Stomach (tissue), 9 donors: Measurements from ENCODE around the gene SCN5A. TPM values are rescaled to one million over a fixed set of nuclear protein-coding genes. Genes with fewer than 3 reads are reported as not detected.

ENCODE experiments used
- DNase-seq, 2 donors: peaks; one replicate each; pipeline versions ENCODE4 v3.0.0 to v3.0.0-alpha.2; 2013 to 2019
- H3K27ac ChIP-seq, 5 donors: fragments of 200-600 bp in 4 of 5; sonication (generic) in 4 of 5; one replicate each; pipeline ENCODE4 v1.5.1; 2013 to 2019; ENCODE audit warnings: mild to moderate bottlenecking in 1 of 5, moderate library complexity in 1 of 5
- H3K27me3 ChIP-seq, 3 donors: fragments of 200-600 bp; sonication (generic); one replicate each; pipeline ENCODE4 v1.5.1; 2017 to 2019; ENCODE audit warnings: mixed run types in 1 of 3
- H3K36me3 ChIP-seq, 4 donors: fragments of 200-600 bp; sonication (generic); 1 replicate in 3 of 4; 2 replicates in 1 of 4; pipeline ENCODE4 v1.5.1; 2016 to 2019
- H3K4me1 ChIP-seq, 4 donors: fragments of 200-600 bp; sonication (generic); one replicate each; pipeline ENCODE4 v1.5.1; 2016 to 2019
- H3K4me3 ChIP-seq, 4 donors: fragments of 200-600 bp; sonication (generic) in 3 of 4; one replicate each; pipeline ENCODE4 v1.5.1; 2016 to 2019; ENCODE audit warnings: mild to moderate bottlenecking in 1 of 4
- H3K9me3 ChIP-seq, 4 donors: fragments of 200-600 bp; sonication (generic); one replicate each; pipeline ENCODE4 v1.5.1; 2016 to 2019
- EP300 ChIP-seq: sonication (generic); formaldehyde crosslinking; IDR thresholded peaks from one replicate; pipeline ENCODE4 v1.6.1; 2017; ENCODE audit warnings: antibody characterized with exemption
- POLR2A ChIP-seq, 4 donors: fragments of 450-650 bp; IDR thresholded peaks; one replicate each; pipeline ENCODE4 v1.6.1; 2016; ENCODE audit warnings: antibody characterized with exemption in 4 of 4, control low read depth in 2 of 4, mild to moderate bottlenecking in 1 of 4, moderate library complexity in 1 of 4
- POLR2AphosphoS5 ChIP-seq, 3 donors: sonication (generic); formaldehyde crosslinking; IDR thresholded peaks; one replicate each; pipeline ENCODE4 v1.6.1; 2016; ENCODE audit warnings: antibody characterized with exemption in 3 of 3
- WGBS, 5 donors: extraction: QIAGEN DNeasy Blood & Tissue Kit in 3 of 5; methylation state at CpG; one replicate each; pipeline versions ENCODE4 v1.1.5 to v1.1.7; 2013 to 2018; 5-methylcytosine and 5-hydroxymethylcytosine counted together
- intact Hi-C: fragments of 100-400 bp; cut with DNase I; formaldehyde crosslinking; loops from one replicate; pipeline ENCODE4 v1.15.1; 2023; ENCODE audit warnings: low total_unique reads
- polyA plus RNA-seq, 3 donors: library from polyadenylated mRNA; stranded (reverse); fragments of 200-250 nt; gene quantifications; one replicate each; pipeline ENCODE4 v1.2.3, GENCODE V29; 2013
- total RNA-seq, 5 donors: library from RNA; depleted of rRNA; stranded (reverse); fragments of >200 nt; gene quantifications; one replicate each; pipeline versions ENCODE4 v1.1.0 to v1.2.3, GENCODE V29; 2014 to 2016
- TF ChIP-seq, protein P1 (sequence below), 7 experiments: fragments of 450-650 bp in 4 of 7; fragments of 200-600 bp in 3 of 7; sonication (generic) in 3 of 7; IDR thresholded peaks; one replicate each; pipeline ENCODE4 v1.5.1; 2016 to 2019; ENCODE audit warnings: antibody characterized with exemption in 7 of 7, control low read depth in 2 of 7, mild to moderate bottlenecking in 1 of 7
- donor health status: healthy with polysubstance abuse.
- donor health status: Bipolar disorder and iron deficiency.
- donor health status: healthy.

Gene SCN5A
- total and polyA plus RNA-seq, 8 donors: 0.05 to 1.1 (median 0.10) TPM; not detected in 4

GRCh38 chr3:38636464-38636863 lies 13.0 kb downstream of the SCN5A start:
- H3K4me1 ChIP-seq: no peaks in the 10 kb centered on the region
- H3K27ac ChIP-seq: no peak overlapping the region
- DNase-seq: no peak
- WGBS, 5 donors: 43 to 62% (median 50%) methylated on average over 5 to 7 of the region's 7 CpGs
- TF ChIP-seq POLR2AphosphoS5 (IDR thresholded peaks at IDR 0.05) (no peak), POLR2A (IDR thresholded peaks at IDR 0.05) (no peak), EP300 (no peak)
- TF ChIP-seq, protein P1, sequence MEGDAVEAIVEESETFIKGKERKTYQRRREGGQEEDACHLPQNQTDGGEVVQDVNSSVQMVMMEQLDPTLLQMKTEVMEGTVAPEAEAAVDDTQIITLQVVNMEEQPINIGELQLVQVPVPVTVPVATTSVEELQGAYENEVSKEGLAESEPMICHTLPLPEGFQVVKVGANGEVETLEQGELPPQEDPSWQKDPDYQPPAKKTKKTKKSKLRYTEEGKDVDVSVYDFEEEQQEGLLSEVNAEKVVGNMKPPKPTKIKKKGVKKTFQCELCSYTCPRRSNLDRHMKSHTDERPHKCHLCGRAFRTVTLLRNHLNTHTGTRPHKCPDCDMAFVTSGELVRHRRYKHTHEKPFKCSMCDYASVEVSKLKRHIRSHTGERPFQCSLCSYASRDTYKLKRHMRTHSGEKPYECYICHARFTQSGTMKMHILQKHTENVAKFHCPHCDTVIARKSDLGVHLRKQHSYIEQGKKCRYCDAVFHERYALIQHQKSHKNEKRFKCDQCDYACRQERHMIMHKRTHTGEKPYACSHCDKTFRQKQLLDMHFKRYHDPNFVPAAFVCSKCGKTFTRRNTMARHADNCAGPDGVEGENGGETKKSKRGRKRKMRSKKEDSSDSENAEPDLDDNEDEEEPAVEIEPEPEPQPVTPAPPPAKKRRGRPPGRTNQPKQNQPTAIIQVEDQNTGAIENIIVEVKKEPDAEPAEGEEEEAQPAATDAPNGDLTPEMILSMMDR (IDR thresholded peaks at IDR 0.05): no peak
- intact Hi-C loops: no loop called here
- H3K4me3 ChIP-seq: no peak overlapping the region
- peaks cover 0 to 31% (median 0%) of the 10 kb centered on the region in 3 donors for H3K27me3 ChIP-seq
- no peaks in the 10 kb centered on the region for H3K9me3 ChIP-seq
- H3K36me3 ChIP-seq: no peaks in the 10 kb centered on the region

DNA sequence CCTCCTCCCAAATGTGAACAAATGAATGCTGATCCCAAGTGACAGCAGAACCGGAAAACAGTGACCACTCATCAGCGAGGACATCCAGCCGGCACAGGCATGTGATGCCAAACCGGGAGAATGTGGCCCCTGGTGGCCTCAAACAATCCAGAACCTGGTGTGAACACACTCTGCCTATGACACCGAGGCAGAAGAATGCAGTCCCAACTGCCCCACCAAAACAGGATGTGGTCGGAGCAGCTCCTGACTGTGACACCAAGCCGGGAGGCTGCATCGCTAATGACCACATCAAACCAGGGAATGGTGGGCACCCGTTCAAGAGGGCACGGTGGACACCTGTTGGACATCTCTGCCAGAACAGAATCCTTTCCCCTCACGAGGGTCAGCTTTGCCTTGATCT lies 15.4 kb downstream of the SCN5A start:
- no peaks in the 10 kb centered on the region for H3K36me3 ChIP-seq
- H3K27me3 ChIP-seq: peaks cover 0 to 26% (median 0%) of the 10 kb centered on the region in 3 donors
- DNase-seq: peak in 1 of 2 donors; percentile 18
- H3K9me3 ChIP-seq: no peaks in the 10 kb centered on the region
- TF ChIP-seq POLR2A (IDR thresholded peaks at IDR 0.05) (no peak), POLR2AphosphoS5 (IDR thresholded peaks at IDR 0.05) (no peak), EP300 (no peak)
- TF ChIP-seq, protein P1 (IDR thresholded peaks at IDR 0.05): no peak
- no peak overlapping the region for H3K27ac ChIP-seq
- intact Hi-C loops: no loop called here
- H3K4me1 ChIP-seq: no peaks in the 10 kb centered on the region
- 50 to 63% (median 59%) methylated on average over 9 to 11 of the region's 11 CpGs for WGBS, 5 donors
- no peak overlapping the region for H3K4me3 ChIP-seq

DNA sequence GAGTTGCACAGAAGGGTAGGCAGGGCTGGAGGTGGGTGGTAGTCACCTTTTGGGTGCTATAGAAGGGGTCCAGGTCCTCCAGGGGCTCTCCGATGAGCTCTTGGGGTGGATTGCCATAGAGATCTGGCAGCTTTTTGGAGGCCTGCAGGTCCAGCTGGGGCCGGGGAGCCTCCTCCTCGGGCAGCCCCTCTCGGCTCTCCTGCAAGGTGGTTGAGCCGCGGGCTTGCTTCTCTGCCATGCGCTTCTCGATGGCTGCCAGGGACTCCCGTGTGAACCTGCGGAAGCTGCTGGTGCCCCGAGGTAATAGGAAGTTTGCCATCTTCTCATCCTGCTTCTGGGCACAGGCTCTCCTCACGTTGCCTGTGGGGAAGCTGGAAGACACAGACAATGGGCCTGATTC lies 16.5 kb downstream of the SCN5A start:
- no peak for DNase-seq
- H3K36me3 ChIP-seq: no peaks in the 10 kb centered on the region
- TF ChIP-seq POLR2AphosphoS5 (IDR thresholded peaks at IDR 0.05) (no peak), POLR2A (IDR thresholded peaks at IDR 0.05) (no peak), EP300 (no peak)
- TF ChIP-seq, protein P1 (IDR thresholded peaks at IDR 0.05): no peak
- intact Hi-C loops: no loop called here
- H3K27ac ChIP-seq: no peak overlapping the region
- no peaks in the 10 kb centered on the region for H3K4me1 ChIP-seq
- no peak overlapping the region for H3K4me3 ChIP-seq
- H3K27me3 ChIP-seq: peaks cover 0 to 26% (median 0%) of the 10 kb centered on the region in 3 donors
- 80 to 88% (median 85%) methylated on average over 3 to 12 of the region's 12 CpGs for WGBS, 5 donors
- no peaks in the 10 kb centered on the region for H3K9me3 ChIP-seq

DNA sequence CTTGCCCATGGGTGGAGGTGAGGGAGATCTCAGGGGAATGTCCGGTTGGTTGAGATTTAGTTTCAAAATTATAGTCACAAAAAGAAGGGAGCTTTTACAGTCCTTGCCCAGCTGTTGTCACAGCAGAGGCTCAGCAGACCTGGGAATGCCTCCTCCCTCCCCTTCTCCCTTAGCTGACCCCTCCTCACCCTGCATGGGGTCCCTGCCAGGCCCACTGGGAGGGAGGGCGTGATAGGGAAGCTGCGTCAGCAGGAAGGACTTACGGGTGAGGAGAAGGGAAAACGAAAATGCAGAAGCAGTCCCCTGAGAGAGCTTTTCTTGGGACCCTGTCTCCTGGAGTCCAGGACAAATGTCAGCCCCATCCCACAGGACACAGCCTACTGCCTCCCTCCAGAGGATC lies 18.9 kb downstream of the SCN5A start:
- no peaks in the 10 kb centered on the region for H3K9me3 ChIP-seq
- no peak overlapping the region for H3K4me3 ChIP-seq
- peaks cover 0 to 13% (median 0%) of the 10 kb centered on the region in 3 donors for H3K27me3 ChIP-seq
- TF ChIP-seq POLR2AphosphoS5 (IDR thresholded peaks at IDR 0.05) (no peak), POLR2A (IDR thresholded peaks at IDR 0.05) (no peak), EP300 (no peak)
- TF ChIP-seq, protein P1 (IDR thresholded peaks at IDR 0.05): no peak
- intact Hi-C loops: no loop called here
- DNase-seq: peak in 1 of 2 donors; percentile 15
- no peaks in the 10 kb centered on the region for H3K36me3 ChIP-seq
- no peak overlapping the region for H3K27ac ChIP-seq
- 25 to 51% (median 42%) methylated on average over 5 of the region's 5 CpGs for WGBS, 5 donors
- H3K4me1 ChIP-seq: no peaks in the 10 kb centered on the region
